ENCODE measurements around the gene ARHGEF7. TPM values are rescaled to one million over a fixed set of nuclear protein-coding genes. Genes with fewer than 3 reads are reported as not detected.

The ARHGEF7 gene
- polyA plus RNA-seq, 1 donor = 75.2 TPM

- no peaks in the 10 kb centered on the region for H3K4me1 ChIP-seq (ENCODE audit: control insufficient read depth, insufficient read depth, low read length)
- no peaks in the 10 kb centered on the region for H3K27me3 ChIP-seq (ENCODE audit: control insufficient read depth, insufficient read depth, low read length)
- H3K36me3 ChIP-seq (ENCODE audit: control insufficient read depth, insufficient read depth, low read length) = peaks cover 81% of the 10 kb centered on the region
- DNase-seq = no peak
- no peak overlapping the region for H3K4me3 ChIP-seq (ENCODE audit: low read length)
- WGBS (ENCODE audit: insufficient coverage, low lambda C conversion rate) = no CpG with 5 or more reads among the region's 9 CpGs
- no peaks in the 10 kb centered on the region for H3K9me3 ChIP-seq (ENCODE audit: control insufficient read depth, low read depth, low read length)
- H3K27ac ChIP-seq (ENCODE audit: low read length) = no peak overlapping the region
Measured at GRCh38 chr13:111283991-111284390, 168.9 kb downstream of the ARHGEF7 start.

GRCh38 chr13:111284565-111284964 is 169.5 kb downstream of the ARHGEF7 start:
- Histone ChIP-seq H3K36me3 (ENCODE audit: control insufficient read depth, insufficient read depth, low read length) (peaks cover 80% of the 10 kb centered on the region), H3K4me3 (ENCODE audit: low read length) (no peak overlapping the region), H3K9me3 (ENCODE audit: control insufficient read depth, low read depth, low read length) (no peaks in the 10 kb centered on the region), H3K27ac (ENCODE audit: low read length) (no peak overlapping the region), H3K27me3 (ENCODE audit: control insufficient read depth, insufficient read depth, low read length) (no peaks in the 10 kb centered on the region), H3K4me1 (ENCODE audit: control insufficient read depth, insufficient read depth, low read length) (no peaks in the 10 kb centered on the region)
- DNase-seq = no peak
- WGBS (ENCODE audit: insufficient coverage, low lambda C conversion rate) = 100% methylated on average over 1 of the region's 14 CpGs

- no CpG with 5 or more reads among the region's 15 CpGs for WGBS (ENCODE audit: insufficient coverage, low lambda C conversion rate)
- H3K4me3 ChIP-seq (ENCODE audit: low read length) = no peak overlapping the region
- DNase-seq = no peak
- peaks cover under 1% of the 10 kb centered on the region for H3K9me3 ChIP-seq (ENCODE audit: control insufficient read depth, low read depth, low read length)
- H3K27ac ChIP-seq (ENCODE audit: low read length) = no peak overlapping the region
- no peaks in the 10 kb centered on the region for H3K4me1 ChIP-seq (ENCODE audit: control insufficient read depth, insufficient read depth, low read length)
- H3K36me3 ChIP-seq (ENCODE audit: control insufficient read depth, insufficient read depth, low read length) = peaks cover 77% of the 10 kb centered on the region
- no peaks in the 10 kb centered on the region for H3K27me3 ChIP-seq (ENCODE audit: control insufficient read depth, insufficient read depth, low read length)
Measured at GRCh38 chr13:111286162-111286561, 171.1 kb downstream of the ARHGEF7 start.

GRCh38 chr13:111286749-111287148 is 171.6 kb downstream of the ARHGEF7 start:
- H3K9me3 ChIP-seq (ENCODE audit: control insufficient read depth, low read depth, low read length) = peaks cover 2% of the 10 kb centered on the region
- H3K4me3 ChIP-seq (ENCODE audit: low read length) = no peak overlapping the region
- H3K36me3 ChIP-seq (ENCODE audit: control insufficient read depth, insufficient read depth, low read length) = peaks cover 75% of the 10 kb centered on the region
- H3K27ac ChIP-seq (ENCODE audit: low read length) = no peak overlapping the region
- DNase-seq = no peak
- H3K27me3 ChIP-seq (ENCODE audit: control insufficient read depth, insufficient read depth, low read length) = no peaks in the 10 kb centered on the region
- WGBS (ENCODE audit: insufficient coverage, low lambda C conversion rate) = no CpG with 5 or more reads among the region's 7 CpGs
- no peaks in the 10 kb centered on the region for H3K4me1 ChIP-seq (ENCODE audit: control insufficient read depth, insufficient read depth, low read length)

DNA sequence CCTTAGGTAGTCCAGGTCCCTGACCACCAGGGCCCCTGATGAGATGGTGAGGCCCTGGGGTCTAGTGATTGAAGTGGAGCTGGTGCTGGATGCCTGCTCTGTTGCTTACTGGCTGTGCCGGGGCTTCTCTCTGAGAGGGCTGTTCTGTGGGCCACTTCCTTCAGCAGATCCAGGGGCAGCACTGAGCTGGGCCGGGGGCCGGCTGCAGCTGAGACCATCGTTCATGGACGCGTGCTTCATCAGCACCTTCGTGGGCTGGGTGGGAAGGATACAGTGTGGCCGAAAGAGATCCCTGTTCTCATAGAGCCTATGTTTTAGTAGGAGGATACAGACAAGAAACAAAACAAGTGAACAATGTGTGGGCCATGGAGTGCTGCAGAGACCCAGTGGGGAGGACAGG is 172.1 kb downstream of the ARHGEF7 start:
- Histone ChIP-seq H3K4me1 (ENCODE audit: control insufficient read depth, insufficient read depth, low read length) (no peaks in the 10 kb centered on the region), H3K27ac (ENCODE audit: low read length) (no peak overlapping the region), H3K36me3 (ENCODE audit: control insufficient read depth, insufficient read depth, low read length) (peaks cover 75% of the 10 kb centered on the region), H3K9me3 (ENCODE audit: control insufficient read depth, low read depth, low read length) (peaks cover 2% of the 10 kb centered on the region), H3K4me3 (ENCODE audit: low read length) (no peak overlapping the region), H3K27me3 (ENCODE audit: control insufficient read depth, insufficient read depth, low read length) (no peaks in the 10 kb centered on the region)
- WGBS (ENCODE audit: insufficient coverage, low lambda C conversion rate) = 93% methylated on average over 2 of the region's 8 CpGs
- DNase-seq = no peak

- Histone ChIP-seq H3K27ac (ENCODE audit: low read length) (no peak overlapping the region), H3K9me3 (ENCODE audit: control insufficient read depth, low read depth, low read length) (peaks cover 2% of the 10 kb centered on the region), H3K27me3 (ENCODE audit: control insufficient read depth, insufficient read depth, low read length) (no peaks in the 10 kb centered on the region), H3K4me3 (ENCODE audit: low read length) (no peak overlapping the region), H3K36me3 (ENCODE audit: control insufficient read depth, insufficient read depth, low read length) (peaks cover 77% of the 10 kb centered on the region), H3K4me1 (ENCODE audit: control insufficient read depth, insufficient read depth, low read length) (no peaks in the 10 kb centered on the region)
- WGBS (ENCODE audit: insufficient coverage, low lambda C conversion rate) = no CpG with 5 or more reads among the region's 7 CpGs
- no peak for DNase-seq
Measured at GRCh38 chr13:111288276-111288675, 173.2 kb downstream of the ARHGEF7 start.

DNA sequence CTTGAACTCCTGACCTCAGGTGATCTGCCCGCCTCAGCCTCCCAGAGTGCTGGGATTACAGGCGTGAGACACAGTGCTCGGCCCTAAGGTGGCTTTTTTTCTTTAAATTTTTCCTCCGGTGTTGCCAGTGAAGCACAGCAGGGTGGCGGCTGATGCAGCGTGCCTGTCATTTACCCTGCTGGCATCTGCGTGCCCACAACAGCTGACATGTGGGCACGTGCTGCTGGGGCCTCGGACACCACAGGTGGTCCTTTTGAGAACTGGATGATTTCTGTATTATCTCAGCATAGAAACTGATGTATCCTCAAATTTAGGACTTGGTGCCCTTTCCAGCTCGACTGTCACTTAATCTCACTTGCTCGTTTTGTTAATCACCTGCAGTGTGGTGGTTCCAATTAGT is 174.1 kb downstream of the ARHGEF7 start:
- H3K4me1 ChIP-seq (ENCODE audit: control insufficient read depth, insufficient read depth, low read length) = no peaks in the 10 kb centered on the region
- H3K4me3 ChIP-seq (ENCODE audit: low read length) = no peak overlapping the region
- no CpG with 5 or more reads among the region's 11 CpGs for WGBS (ENCODE audit: insufficient coverage, low lambda C conversion rate)
- no peaks in the 10 kb centered on the region for H3K27me3 ChIP-seq (ENCODE audit: control insufficient read depth, insufficient read depth, low read length)
- DNase-seq = no peak
- H3K27ac ChIP-seq (ENCODE audit: low read length) = no peak overlapping the region
- H3K36me3 ChIP-seq (ENCODE audit: control insufficient read depth, insufficient read depth, low read length) = peaks cover 78% of the 10 kb centered on the region
- peaks cover 2% of the 10 kb centered on the region for H3K9me3 ChIP-seq (ENCODE audit: control insufficient read depth, low read depth, low read length)

DNA sequence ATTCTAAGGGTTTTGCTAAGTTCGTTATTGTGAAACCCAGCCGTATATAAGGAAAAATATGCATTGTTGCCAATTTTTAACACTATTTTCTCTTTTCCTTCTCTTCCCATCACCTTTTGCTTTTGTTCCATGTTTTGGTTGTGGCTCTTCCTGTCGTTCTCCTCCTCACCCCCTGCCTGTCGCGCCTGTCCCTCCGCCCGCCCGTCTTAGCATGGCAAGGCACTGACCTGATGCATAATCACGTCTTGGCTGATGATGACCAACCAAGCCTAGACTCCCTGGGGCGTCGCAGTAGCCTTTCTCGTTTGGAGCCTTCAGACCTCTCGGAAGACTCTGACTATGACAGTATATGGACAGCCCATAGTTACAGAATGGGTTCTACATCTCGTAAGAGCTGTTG is 176.8 kb downstream of the ARHGEF7 start:
- no peak for DNase-seq
- H3K9me3 ChIP-seq (ENCODE audit: control insufficient read depth, low read depth, low read length) = peaks cover 2% of the 10 kb centered on the region
- H3K4me3 ChIP-seq (ENCODE audit: low read length) = no peak overlapping the region
- WGBS (ENCODE audit: insufficient coverage, low lambda C conversion rate) = 100% methylated on average over 2 of the region's 14 CpGs
- peaks cover 68% of the 10 kb centered on the region for H3K36me3 ChIP-seq (ENCODE audit: control insufficient read depth, insufficient read depth, low read length)
- no peaks in the 10 kb centered on the region for H3K27me3 ChIP-seq (ENCODE audit: control insufficient read depth, insufficient read depth, low read length)
- no peak overlapping the region for H3K27ac ChIP-seq (ENCODE audit: low read length)
- H3K4me1 ChIP-seq (ENCODE audit: control insufficient read depth, insufficient read depth, low read length) = no peaks in the 10 kb centered on the region

- H3K27me3 ChIP-seq (ENCODE audit: control insufficient read depth, insufficient read depth, low read length) = no peaks in the 10 kb centered on the region
- H3K4me3 ChIP-seq (ENCODE audit: low read length) = no peak overlapping the region
- peaks cover 67% of the 10 kb centered on the region for H3K36me3 ChIP-seq (ENCODE audit: control insufficient read depth, insufficient read depth, low read length)
- WGBS (ENCODE audit: insufficient coverage, low lambda C conversion rate) = no CpG with 5 or more reads among the region's 13 CpGs
- H3K4me1 ChIP-seq (ENCODE audit: control insufficient read depth, insufficient read depth, low read length) = no peaks in the 10 kb centered on the region
- DNase-seq = no peak
- peaks cover 2% of the 10 kb centered on the region for H3K9me3 ChIP-seq (ENCODE audit: control insufficient read depth, low read depth, low read length)
- no peak overlapping the region for H3K27ac ChIP-seq (ENCODE audit: low read length)
Measured at GRCh38 chr13:111292710-111293485, 177.8 kb downstream of the ARHGEF7 start.

DNA sequence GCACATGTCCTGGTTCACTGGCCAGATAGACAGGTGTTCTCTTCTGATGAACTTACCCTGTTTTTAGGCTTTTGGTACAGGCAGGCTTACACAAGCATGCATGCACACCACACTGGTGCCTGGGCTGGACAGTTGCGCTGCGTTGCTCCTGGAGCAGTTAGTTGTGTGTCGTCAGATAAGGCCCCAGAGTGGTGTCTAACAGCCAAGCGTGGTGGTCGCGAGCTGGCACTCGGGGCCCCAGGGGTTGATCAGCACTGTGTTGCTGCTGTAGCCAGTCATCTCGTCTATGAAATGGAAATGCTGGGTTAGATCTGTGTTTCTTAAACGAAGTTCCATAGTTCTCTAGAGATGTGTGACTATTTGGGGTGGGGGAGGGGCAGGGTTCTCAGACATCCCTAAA is 180.8 kb downstream of the ARHGEF7 start:
- peaks cover 2% of the 10 kb centered on the region for H3K9me3 ChIP-seq (ENCODE audit: control insufficient read depth, low read depth, low read length)
- H3K27ac ChIP-seq (ENCODE audit: low read length) = no peak overlapping the region
- H3K4me3 ChIP-seq (ENCODE audit: low read length) = no peak overlapping the region
- no peak for DNase-seq
- H3K36me3 ChIP-seq (ENCODE audit: control insufficient read depth, insufficient read depth, low read length) = peaks cover 67% of the 10 kb centered on the region
- H3K27me3 ChIP-seq (ENCODE audit: control insufficient read depth, insufficient read depth, low read length) = no peaks in the 10 kb centered on the region
- no CpG with 5 or more reads among the region's 9 CpGs for WGBS (ENCODE audit: insufficient coverage, low lambda C conversion rate)
- H3K4me1 ChIP-seq (ENCODE audit: control insufficient read depth, insufficient read depth, low read length) = no peaks in the 10 kb centered on the region

- H3K9me3 ChIP-seq (ENCODE audit: control insufficient read depth, low read depth, low read length) = no peaks in the 10 kb centered on the region
- no peaks in the 10 kb centered on the region for H3K27me3 ChIP-seq (ENCODE audit: control insufficient read depth, insufficient read depth, low read length)
- DNase-seq = no peak
- H3K4me1 ChIP-seq (ENCODE audit: control insufficient read depth, insufficient read depth, low read length) = no peaks in the 10 kb centered on the region
- WGBS (ENCODE audit: insufficient coverage, low lambda C conversion rate) = no CpG with 5 or more reads among the region's 6 CpGs
- no peak overlapping the region for H3K4me3 ChIP-seq (ENCODE audit: low read length)
- H3K27ac ChIP-seq (ENCODE audit: low read length) = no peak overlapping the region
- H3K36me3 ChIP-seq (ENCODE audit: control insufficient read depth, insufficient read depth, low read length) = peaks cover 66% of the 10 kb centered on the region
Measured at GRCh38 chr13:111296417-111296816, 181.3 kb downstream of the ARHGEF7 start.

Data from large intestine (tissue), 3 donors.